GM23248 (cell line): ENCODE results near the gene LYST. TPM values are rescaled to one million over a fixed set of nuclear protein-coding genes. Genes with fewer than 3 reads are reported as not detected.
A peak's percentile ranks its signal among the peaks of the same experiment; 100 is the strongest.

Source experiments
- DNase-seq: peaks from one replicate; pipeline ENCODE4 v3.0.0-alpha.2; 2015
- H2AFZ ChIP-seq: fragments of 200-600 bp; sonication (generic); 2 replicates; pipeline ENCODE4 v1.6.1; 2016; ENCODE audit warnings: antibody characterized with exemption
- H3F3A ChIP-seq: fragments of 200-600 bp; sonication (generic); 2 replicates; pipeline ENCODE4 v1.6.1; 2016; ENCODE audit warnings: mild to moderate bottlenecking, antibody characterized with exemption, mixed run types; ENCODE audit not compliant: insufficient read depth
- H3K27ac ChIP-seq: fragments of 200-600 bp; sonication (generic); 2 replicates; pipeline ENCODE4 v1.5.1; 2016; ENCODE audit warnings: mild to moderate bottlenecking
- H3K27me3 ChIP-seq: fragments of 200-600 bp; sonication (generic); replicated peaks from 2 replicates; pipeline ENCODE4 v1.6.1; 2016; ENCODE audit warnings: mild to moderate bottlenecking; ENCODE audit not compliant: insufficient read depth
- H3K36me3 ChIP-seq: fragments of 200-600 bp; sonication (generic); 2 replicates; pipeline ENCODE4 v1.6.1; 2016; ENCODE audit warnings: low read depth, mild to moderate bottlenecking
- H3K4me1 ChIP-seq: fragments of 200-600 bp; sonication (generic); 2 replicates; pipeline ENCODE4 v1.6.1; 2016; ENCODE audit warnings: mild to moderate bottlenecking; ENCODE audit not compliant: insufficient read depth
- H3K4me2 ChIP-seq: fragments of 200-600 bp; sonication (generic); one replicate; pipeline ENCODE4 v1.6.1; 2016; ENCODE audit warnings: mild to moderate bottlenecking; ENCODE audit not compliant: unreplicated experiment
- H3K4me3 ChIP-seq: fragments of 200-600 bp; sonication (generic); 2 replicates; pipeline ENCODE4 v1.5.1; 2016; ENCODE audit warnings: mild to moderate bottlenecking
- H3K79me2 ChIP-seq: fragments of 200-600 bp; sonication (generic); 2 replicates; pipeline ENCODE4 v1.6.1; 2016; ENCODE audit warnings: mild to moderate bottlenecking; ENCODE audit not compliant: insufficient read depth
- H3K9ac ChIP-seq: fragments of 200-600 bp; sonication (generic); 2 replicates; pipeline ENCODE4 v1.6.1; 2016; ENCODE audit warnings: mild to moderate bottlenecking
- H3K9me2 ChIP-seq: fragments of 200-600 bp; sonication (generic); 2 replicates; pipeline ENCODE4 v1.6.1; 2016; ENCODE audit warnings: mixed run types, mild to moderate bottlenecking, moderate library complexity; ENCODE audit not compliant: insufficient read depth
- H3K9me3 ChIP-seq: fragments of 200-600 bp; sonication (generic); one replicate; pipeline ENCODE4 v1.6.1; 2017; ENCODE audit warnings: low read depth
- H4K20me1 ChIP-seq: fragments of 200-600 bp; sonication (generic); 2 replicates; pipeline ENCODE4 v1.6.0; 2016; ENCODE audit not compliant: insufficient read depth
- EZH2 ChIP-seq: fragments of 200-600 bp; sonication (generic); IDR thresholded peaks from 2 replicates; pipeline ENCODE4 v1.6.1; 2018; ENCODE audit warnings: antibody characterized with exemption, mild to moderate bottlenecking; ENCODE audit not compliant: insufficient read depth, poor library complexity, severe bottlenecking
- EZH2phosphoT487 ChIP-seq: fragments of 200-600 bp; sonication (generic); IDR thresholded peaks from 2 replicates; pipeline ENCODE4 v1.6.1; 2018; ENCODE audit warnings: antibody characterized with exemption, moderate library complexity, mild to moderate bottlenecking, low read depth; ENCODE audit not compliant: insufficient read depth
- WGBS, 2 experiments: methylation state at CpG; one replicate each; pipeline ENCODE4 v1.1.6; 2015 to 2017; ENCODE audit warnings: low lambda C conversion rate in 2 of 2, low coverage in 1 of 2; ENCODE audit errors: missing lambda C conversion rate in 2 of 2; 5-methylcytosine and 5-hydroxymethylcytosine counted together
- in situ Hi-C: fragments of 300-500 bp; cut with MboI; formaldehyde crosslinking; loops from 2 replicates; pipeline ENCODE4 v1.15.0; 2020
- polyA plus RNA-seq: library from polyadenylated mRNA; unstranded; fragments of >200 nt; fragmentation: Nextera tagmentation; extraction: Ambion mirVana; gene quantifications from 2 replicates; pipeline ENCODE4 v1.2.1, GENCODE V29; 2016
- total RNA-seq: library from RNA; depleted of rRNA; stranded (reverse); fragments of >200 nt; shearing (Covaris generic); gene quantifications from 2 replicates; pipeline ENCODE4 v1.2.3, GENCODE V29; 2014

The LYST gene
- total and polyA plus RNA-seq, 2 experiments from 2014 or later = 5.1 to 9.0 TPM

GRCh38 chr1:235632506-235633401, 234.0 kb downstream of the LYST start:
- TF ChIP-seq EZH2phosphoT487 = no peak
- no peak for TF ChIP-seq EZH2
- peak; percentile 80 for DNase-seq
- peak overlapping the region; percentile 64 for H3K9ac ChIP-seq

GRCh38 chr1:235631816-235632215, 234.9 kb downstream of the LYST start:
- Histone ChIP-seq H3K79me2 (no peaks in the 10 kb centered on the region), H3K4me2 (peak overlapping the region; percentile 96), H3K36me3 (no peaks in the 10 kb centered on the region), H3F3A (peaks cover 12% of the 10 kb centered on the region; the same call in 1 of the 2 replicates), H3K9ac (no peak overlapping the region), H3K9me3 (no peaks in the 10 kb centered on the region), H4K20me1 (no peaks in the 10 kb centered on the region), H3K27me3 (0 out of 2 replicates have a peak, but pooled peaks cover 5% of the 10 kb centered on the region), H3K4me3 (0 out of 2 replicates have a peak overlapping the region, but pooled peaks have one; percentile 78), H2AFZ (peak overlapping the region; percentile 82; the same call in 1 of the 2 replicates), H3K27ac (peak overlapping the region; percentile 49; the same call in 1 of the 2 replicates), H3K9me2 (no peaks in the 10 kb centered on the region), H3K4me1 (peaks cover 14% of the 10 kb centered on the region)
- in situ Hi-C loops = no loop called here
- TF ChIP-seq EZH2 (no peak), EZH2phosphoT487 (no peak)
- WGBS, 2 experiments = 89% methylated on average over 7 of the region's 7 CpGs
- DNase-seq = no peak

More at GRCh38 chr1:235632506-235633401, 234.0 kb downstream of the LYST start:
- Histone ChIP-seq H3F3A (peaks cover 12% of the 10 kb centered on the region; the same call in 1 of the 2 replicates), H3K4me2 (peak overlapping the region; percentile 96), H3K4me1 (peaks cover 14% of the 10 kb centered on the region), H3K4me3 (peak overlapping the region; percentile 78), H4K20me1 (no peaks in the 10 kb centered on the region), H2AFZ (peak overlapping the region; percentile 82), H3K36me3 (no peaks in the 10 kb centered on the region), H3K27me3 (0 out of 2 replicates have a peak, but pooled peaks cover 5% of the 10 kb centered on the region), H3K9me3 (no peaks in the 10 kb centered on the region), H3K27ac (peak overlapping the region; percentile 49), H3K79me2 (no peaks in the 10 kb centered on the region), H3K9me2 (no peaks in the 10 kb centered on the region)
- in situ Hi-C loops = no loop called here
- 1 to 2% methylated on average over 14 of the region's 14 CpGs for WGBS, 2 experiments

- Histone ChIP-seq H3K79me2 (no peaks in the 10 kb centered on the region), H3K4me2 (no peak overlapping the region), H3K27ac (no peak overlapping the region), H3K4me3 (no peak overlapping the region), H4K20me1 (no peaks in the 10 kb centered on the region), H3K9me3 (no peaks in the 10 kb centered on the region), H3K9me2 (no peaks in the 10 kb centered on the region), H2AFZ (no peak overlapping the region), H3K27me3 (peaks cover 9% of the 10 kb centered on the region), H3K36me3 (no peaks in the 10 kb centered on the region), H3K9ac (no peak overlapping the region), H3F3A (peaks cover 12% of the 10 kb centered on the region; the same call in 1 of the 2 replicates), H3K4me1 (peaks cover 14% of the 10 kb centered on the region)
- TF ChIP-seq EZH2phosphoT487 = no peak
- no peak for TF ChIP-seq EZH2
- in situ Hi-C loops = no loop called here
- no peak for DNase-seq
- 77 to 79% methylated on average over 10 of the region's 10 CpGs for WGBS, 2 experiments
Measured at GRCh38 chr1:235628316-235629005, 238.2 kb downstream of the LYST start.

- H3K36me3 ChIP-seq = no peaks in the 10 kb centered on the region
- H2AFZ ChIP-seq = no peak overlapping the region
- TF ChIP-seq EZH2 = no peak
- TF ChIP-seq EZH2phosphoT487 = no peak
- H3K9me2 ChIP-seq = no peaks in the 10 kb centered on the region
- no peaks in the 10 kb centered on the region for H3K79me2 ChIP-seq
- no peak overlapping the region for H3K27ac ChIP-seq
- no peaks in the 10 kb centered on the region for H3F3A ChIP-seq
- WGBS, 2 experiments = 59 to 62% methylated on average over 4 of the region's 4 CpGs
- H3K4me3 ChIP-seq = no peak overlapping the region
- H4K20me1 ChIP-seq = no peaks in the 10 kb centered on the region
- H3K9me3 ChIP-seq = no peaks in the 10 kb centered on the region
- peaks cover 15% of the 10 kb centered on the region for H3K27me3 ChIP-seq
- no peak for DNase-seq
- H3K4me1 ChIP-seq = no peaks in the 10 kb centered on the region
- H3K4me2 ChIP-seq = no peak overlapping the region
- in situ Hi-C loops = no loop called here
- H3K9ac ChIP-seq = no peak overlapping the region
Measured at GRCh38 chr1:235625831-235626230, 240.9 kb downstream of the LYST start.
